Measurements from ENCODE around the gene SLC12A2. TPM values are rescaled to one million over a fixed set of nuclear protein-coding genes. Genes with fewer than 3 reads are reported as not detected.

The SLC12A2 gene
- total RNA-seq, 1 donor from 2014 or later = 14.3 TPM

- no peak overlapping the region for H3K4me3 ChIP-seq (ENCODE audit: low read depth, low read length)
- no peak for DNase-seq (ENCODE audit: low read depth)
- no peak for TF ChIP-seq CTCF (conservative IDR thresholded peaks at IDR 0.05; ENCODE audit: low read depth, low read length)
Observed at GRCh38 chr5:128212191-128212806, 128.7 kb downstream of the SLC12A2 start.

DNA sequence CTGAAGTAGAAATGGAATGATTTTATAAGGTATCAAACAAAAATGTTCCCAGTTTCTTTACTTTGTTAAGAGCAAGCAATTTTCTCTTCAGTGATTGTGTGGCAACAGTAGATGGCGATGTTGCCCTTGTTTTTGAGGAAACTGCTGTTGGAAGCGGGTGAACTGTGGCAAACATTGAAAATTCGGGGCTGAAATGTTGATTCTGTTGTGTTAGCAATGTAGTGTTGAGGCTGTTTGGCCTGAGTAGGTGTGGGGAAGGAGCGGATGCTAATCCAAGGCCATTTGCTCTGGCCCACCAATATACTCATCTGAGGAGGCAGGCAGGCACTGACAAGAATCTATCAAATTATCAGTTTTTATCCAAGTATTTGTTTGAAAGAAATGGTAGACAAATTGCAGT lies 129.8 kb downstream of the SLC12A2 start:
- peak; percentile 87 for TF ChIP-seq CTCF (conservative IDR thresholded peaks at IDR 0.05; ENCODE audit: low read depth, low read length)
- H3K4me3 ChIP-seq (ENCODE audit: low read depth, low read length) = no peak overlapping the region
- no peak for DNase-seq (ENCODE audit: low read depth)

DNA sequence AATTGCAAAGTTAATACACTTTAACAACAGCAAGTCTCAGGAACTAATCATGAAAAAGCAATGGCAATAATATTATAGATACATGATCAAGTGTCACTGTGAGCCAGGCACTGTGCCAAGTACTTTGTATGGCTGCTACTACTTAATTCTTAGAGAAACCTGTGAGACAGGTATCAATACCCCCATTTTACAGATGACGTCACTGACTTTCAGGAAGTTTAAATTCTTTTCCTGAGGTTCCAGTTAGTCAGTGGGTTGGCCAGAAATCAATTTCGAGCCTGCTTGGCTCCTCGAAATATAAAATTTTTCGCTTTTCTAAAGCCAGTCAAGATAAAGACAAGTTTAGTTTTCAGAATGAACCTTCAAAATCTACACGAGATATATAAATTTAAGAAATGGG lies 130.3 kb downstream of the SLC12A2 start:
- no peak overlapping the region for H3K4me3 ChIP-seq (ENCODE audit: low read depth, low read length)
- no peak for TF ChIP-seq CTCF (conservative IDR thresholded peaks at IDR 0.05; ENCODE audit: low read depth, low read length)
- DNase-seq (ENCODE audit: low read depth) = no peak

GRCh38 chr5:128216285-128216684 lies 132.7 kb downstream of the SLC12A2 start:
- DNase-seq (ENCODE audit: low read depth) = no peak
- no peak overlapping the region for H3K4me3 ChIP-seq (ENCODE audit: low read depth, low read length)
- TF ChIP-seq CTCF (conservative IDR thresholded peaks at IDR 0.05; ENCODE audit: low read depth, low read length) = no peak

DNA sequence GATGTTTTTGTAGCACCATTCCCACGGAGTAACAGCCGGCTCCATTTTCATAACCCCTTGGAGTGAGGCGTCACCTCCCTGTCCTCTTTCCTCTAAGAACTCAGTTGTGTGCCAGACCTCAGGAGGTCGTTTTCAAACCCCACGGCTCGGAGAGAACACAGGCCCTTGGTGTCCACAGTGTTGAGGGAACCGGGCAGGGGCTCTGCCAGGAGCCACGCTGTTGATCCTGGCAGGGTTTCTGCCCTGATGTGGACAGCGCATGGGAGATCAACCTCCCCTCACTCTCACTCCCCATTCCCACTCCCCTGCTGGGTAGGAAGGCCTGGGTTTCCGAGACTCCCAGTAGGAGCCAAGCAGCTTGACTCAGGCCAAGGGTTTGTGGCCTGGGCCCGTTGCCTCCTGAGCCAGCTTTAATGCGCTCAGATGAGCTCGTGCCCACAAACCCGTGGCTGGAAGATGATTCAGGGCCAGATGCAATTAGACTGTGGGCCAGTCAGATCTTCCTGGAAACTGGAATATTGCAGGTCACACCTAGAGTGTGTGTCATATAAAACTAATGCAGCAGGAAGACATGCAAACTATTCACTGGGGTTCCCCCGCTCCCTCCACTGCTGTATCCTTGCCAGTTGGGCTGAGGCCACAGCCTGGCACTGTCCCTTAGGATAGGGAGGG lies 133.4 kb downstream of the SLC12A2 start:
- peak; percentile 91 for DNase-seq (ENCODE audit: low read depth)
- H3K4me3 ChIP-seq (ENCODE audit: low read depth, low read length) = no peak overlapping the region
- TF ChIP-seq CTCF (conservative IDR thresholded peaks at IDR 0.05; ENCODE audit: low read depth, low read length) = no peak

DNA sequence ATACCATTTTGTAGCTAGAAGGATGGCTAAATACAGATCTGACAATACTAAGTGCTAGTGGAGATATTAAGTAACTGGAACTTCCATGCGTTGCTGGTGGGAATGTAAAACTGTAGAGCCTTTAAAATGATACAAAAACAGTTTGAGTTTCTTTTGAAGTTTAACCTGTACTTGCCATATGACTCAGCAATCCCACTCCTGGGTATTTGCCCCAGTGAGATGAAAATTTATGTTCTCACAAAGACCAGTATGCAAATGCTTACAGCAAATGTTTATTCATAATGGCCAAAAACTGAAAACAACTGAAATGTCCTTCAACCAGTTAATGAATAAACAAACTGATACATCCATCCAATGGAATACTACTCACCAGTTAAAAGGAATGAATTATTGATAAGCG lies 137.3 kb downstream of the SLC12A2 start:
- H3K4me3 ChIP-seq (ENCODE audit: low read depth, low read length) = no peak overlapping the region
- TF ChIP-seq CTCF (conservative IDR thresholded peaks at IDR 0.05; ENCODE audit: low read depth, low read length) = no peak
- no peak for DNase-seq (ENCODE audit: low read depth)

DNA sequence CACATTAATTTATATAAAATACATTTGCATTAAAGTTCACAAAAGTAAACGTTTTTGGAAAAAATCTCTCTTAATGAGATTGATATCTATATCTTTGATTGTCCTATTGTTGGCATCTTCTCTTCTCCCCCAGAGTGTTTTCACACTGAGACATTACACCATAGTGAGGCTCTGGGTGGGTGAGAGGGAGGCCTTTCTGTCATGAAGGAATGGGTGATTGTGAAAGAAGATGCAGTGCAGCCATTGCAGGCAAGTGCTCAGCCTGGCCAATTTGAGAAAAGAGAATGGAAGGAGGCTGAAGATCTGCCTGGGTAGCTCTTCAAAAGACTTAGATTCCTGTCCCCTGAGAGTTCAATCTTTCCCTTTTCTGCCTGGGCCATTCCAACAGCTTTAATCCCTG lies 140.8 kb downstream of the SLC12A2 start:
- no peak for DNase-seq (ENCODE audit: low read depth)
- TF ChIP-seq CTCF (conservative IDR thresholded peaks at IDR 0.05; ENCODE audit: low read depth, low read length) = no peak
- no peak overlapping the region for H3K4me3 ChIP-seq (ENCODE audit: low read depth, low read length)

Measured in epithelial cell of proximal tubule (primary cell).